IPS DF 6.9 (cell line): ENCODE measurements around the gene NADSYN1.

Experiments used
- DNase-seq: peaks from one replicate; pipeline ENCODE4 v3.0.0-alpha.2; 2013; ENCODE audit warnings: low read depth, low spot score
- H3K27ac ChIP-seq: one replicate; pipeline ENCODE4 v1.5.1; 2013; ENCODE audit warnings: low read length, control low read depth
- H3K27me3 ChIP-seq: 2 replicates; pipeline ENCODE4 v1.6.1; 2013; ENCODE audit warnings: mild to moderate bottlenecking, low read length; ENCODE audit not compliant: control insufficient read depth, insufficient read depth
- H3K36me3 ChIP-seq: 2 replicates; pipeline ENCODE4 v1.6.1; 2013; ENCODE audit warnings: low read length; ENCODE audit not compliant: control insufficient read depth, insufficient read depth
- H3K4me1 ChIP-seq: 2 replicates; pipeline ENCODE4 v1.6.1; 2013; ENCODE audit warnings: low read length; ENCODE audit not compliant: control insufficient read depth, insufficient read depth
- H3K4me3 ChIP-seq: 2 replicates; pipeline ENCODE4 v1.5.1; 2013; ENCODE audit warnings: mild to moderate bottlenecking, low read length
- H3K9me3 ChIP-seq: 2 replicates; pipeline ENCODE4 v1.6.1; 2013; ENCODE audit warnings: low read length, inconsistent platforms; ENCODE audit not compliant: control insufficient read depth, insufficient read depth
- WGBS: extraction: QIAGEN DNeasy Blood & Tissue Kit; methylation state at CpG from one replicate; pipeline ENCODE4 v1.1.7; 2013; ENCODE audit warnings: mixed read lengths, missing lambda C conversion rate; ENCODE audit not compliant: insufficient read length, insufficient coverage; 5-methylcytosine and 5-hydroxymethylcytosine counted together

The NADSYN1 gene

DNA sequence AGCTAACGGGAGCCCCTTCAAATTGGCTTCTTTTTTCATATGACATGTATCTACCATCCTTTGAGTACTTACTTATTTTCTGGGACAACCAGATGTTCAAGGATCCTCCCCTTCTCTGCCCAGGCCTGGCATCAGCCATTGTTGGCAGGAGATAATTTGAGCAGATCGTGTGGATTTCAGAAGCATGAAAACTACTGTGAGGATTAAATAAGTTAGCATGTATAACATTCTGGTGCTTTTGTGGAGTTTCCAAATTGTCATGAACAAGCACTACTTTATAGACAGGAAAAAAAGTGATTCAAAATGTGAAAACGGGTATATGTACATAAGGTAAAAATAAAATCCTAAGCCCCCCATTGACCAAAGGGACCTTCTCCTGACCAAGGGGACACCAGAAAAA, 2.1 kb upstream of the NADSYN1 start:
- no peak overlapping the region for H3K4me3 ChIP-seq
- H3K27me3 ChIP-seq, result no peaks in the 10 kb centered on the region
- H3K9me3 ChIP-seq, result no peaks in the 10 kb centered on the region
- H3K36me3 ChIP-seq, result peaks cover 4% of the 10 kb centered on the region; the same call in 1 of the 2 replicates
- WGBS, result no CpG with 5 or more reads among the region's 3 CpGs
- DNase-seq, result no peak
- H3K4me1 ChIP-seq, result 0 out of 2 replicates have a peak, but pooled peaks cover 1% of the 10 kb centered on the region
- no peak overlapping the region for H3K27ac ChIP-seq

DNA sequence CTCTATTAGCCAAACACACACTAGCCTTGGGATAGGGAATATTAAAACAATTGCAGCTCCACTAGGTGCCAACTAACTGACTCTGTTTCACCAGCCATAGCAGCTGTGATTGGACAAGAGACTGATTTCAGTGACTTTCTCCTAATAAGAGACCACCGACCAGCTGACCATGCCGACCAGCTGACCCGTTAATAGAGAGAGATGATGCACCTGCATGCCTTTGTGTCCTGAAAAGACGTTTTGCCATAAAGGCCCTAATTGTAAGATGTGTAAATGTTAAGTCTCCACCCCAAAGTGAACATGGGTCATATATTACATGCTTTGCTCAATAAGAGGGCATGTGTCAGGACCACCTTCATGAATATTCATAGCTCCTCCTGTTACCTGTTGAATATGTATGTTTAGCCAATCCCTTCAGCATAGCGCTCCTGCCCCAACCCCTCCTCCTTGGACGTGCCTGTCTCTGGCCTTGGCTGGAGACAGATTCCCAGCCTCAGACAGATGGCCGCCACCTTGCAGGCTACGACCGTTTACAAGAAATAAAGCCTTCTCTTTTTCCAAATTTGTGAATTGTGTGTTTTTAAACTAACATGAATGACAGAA, 1.3 kb upstream of the NADSYN1 start:
- H3K36me3 ChIP-seq, result peaks cover 4% of the 10 kb centered on the region; the same call in 1 of the 2 replicates
- no peaks in the 10 kb centered on the region for H3K9me3 ChIP-seq
- WGBS, result no CpG with 5 or more reads among the region's 9 CpGs
- H3K27me3 ChIP-seq, result no peaks in the 10 kb centered on the region
- DNase-seq, result peak; percentile 54
- 0 out of 2 replicates have a peak, but pooled peaks cover 1% of the 10 kb centered on the region for H3K4me1 ChIP-seq
- no peak overlapping the region for H3K4me3 ChIP-seq
- H3K27ac ChIP-seq, result no peak overlapping the region

DNA sequence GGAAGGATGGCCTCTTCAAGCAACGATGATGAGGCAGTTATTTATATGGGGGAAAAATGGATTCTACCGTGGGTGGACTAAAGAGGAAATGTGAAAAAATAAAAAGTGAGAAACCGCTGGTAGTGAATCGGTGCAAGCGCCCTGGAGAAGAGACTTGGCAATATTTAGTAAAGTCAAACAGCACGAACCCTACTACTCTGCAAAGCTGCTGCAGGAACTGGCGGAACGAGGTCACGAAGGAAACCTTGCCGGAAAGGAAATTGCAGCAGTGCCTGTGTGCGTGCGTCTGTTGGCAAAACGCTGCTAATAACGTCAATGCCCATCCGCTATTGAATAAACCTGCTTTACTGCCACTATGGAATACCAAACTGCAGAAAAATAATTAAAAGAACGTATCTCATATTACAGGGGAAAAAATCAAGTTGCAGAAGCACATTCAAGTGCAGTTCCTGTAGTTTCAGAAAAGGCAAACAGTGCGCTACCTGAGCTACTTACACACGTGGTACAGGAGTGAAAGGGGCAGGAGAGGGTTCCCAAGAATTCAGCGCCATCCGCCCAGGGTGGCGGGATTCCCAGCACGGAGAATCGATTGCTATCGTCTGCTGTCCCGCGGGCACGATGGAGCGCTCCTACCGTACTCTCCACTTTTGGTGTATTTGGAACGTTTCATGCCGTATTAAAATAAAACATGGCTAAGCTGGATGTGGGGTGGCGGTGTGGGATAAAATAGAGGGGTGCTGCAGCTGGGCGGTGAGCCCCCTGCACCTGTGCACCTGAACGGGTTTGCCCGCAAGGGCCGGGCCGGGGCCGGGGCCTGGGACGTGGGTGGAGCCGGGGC, 585 bp upstream of the NADSYN1 start:
- Histone ChIP-seq H3K36me3 (peaks cover 7% of the 10 kb centered on the region), H3K9me3 (no peaks in the 10 kb centered on the region), H3K27ac (no peak overlapping the region), H3K4me1 (no peaks in the 10 kb centered on the region), H3K4me3 (peak overlapping the region; percentile 55; the same call in 1 of the 2 replicates), H3K27me3 (no peaks in the 10 kb centered on the region)
- DNase-seq, result no peak
- WGBS, result no CpG with 5 or more reads among the region's 40 CpGs

- WGBS, result no CpG with 5 or more reads among the region's 7 CpGs
- Histone ChIP-seq H3K4me3 (no peak overlapping the region; the same call in 1 of the 2 replicates), H3K9me3 (no peaks in the 10 kb centered on the region), H3K27me3 (no peaks in the 10 kb centered on the region), H3K36me3 (peaks cover 8% of the 10 kb centered on the region), H3K4me1 (no peaks in the 10 kb centered on the region), H3K27ac (no peak overlapping the region)
- DNase-seq, result no peak
These were observed 908 bp downstream of the NADSYN1 start for GRCh38 chr11:71453918-71454304.

- H3K36me3 ChIP-seq, result peaks cover 14% of the 10 kb centered on the region
- no peaks in the 10 kb centered on the region for H3K9me3 ChIP-seq
- no peak overlapping the region for H3K27ac ChIP-seq
- H3K27me3 ChIP-seq, result no peaks in the 10 kb centered on the region
- no CpG with 5 or more reads among the region's 7 CpGs for WGBS
- no peaks in the 10 kb centered on the region for H3K4me1 ChIP-seq
- no peak for DNase-seq
- H3K4me3 ChIP-seq, result no peak overlapping the region
These were observed 1.6 kb downstream of the NADSYN1 start for GRCh38 chr11:71454470-71455113.

GRCh38 chr11:71456294-71456693, 3.3 kb downstream of the NADSYN1 start:
- no CpG with 5 or more reads among the region's 8 CpGs for WGBS
- H3K27ac ChIP-seq, result no peak overlapping the region
- no peaks in the 10 kb centered on the region for H3K9me3 ChIP-seq
- no peak overlapping the region for H3K4me3 ChIP-seq
- no peaks in the 10 kb centered on the region for H3K27me3 ChIP-seq
- no peaks in the 10 kb centered on the region for H3K4me1 ChIP-seq
- peaks cover 19% of the 10 kb centered on the region for H3K36me3 ChIP-seq
- DNase-seq, result no peak

DNA sequence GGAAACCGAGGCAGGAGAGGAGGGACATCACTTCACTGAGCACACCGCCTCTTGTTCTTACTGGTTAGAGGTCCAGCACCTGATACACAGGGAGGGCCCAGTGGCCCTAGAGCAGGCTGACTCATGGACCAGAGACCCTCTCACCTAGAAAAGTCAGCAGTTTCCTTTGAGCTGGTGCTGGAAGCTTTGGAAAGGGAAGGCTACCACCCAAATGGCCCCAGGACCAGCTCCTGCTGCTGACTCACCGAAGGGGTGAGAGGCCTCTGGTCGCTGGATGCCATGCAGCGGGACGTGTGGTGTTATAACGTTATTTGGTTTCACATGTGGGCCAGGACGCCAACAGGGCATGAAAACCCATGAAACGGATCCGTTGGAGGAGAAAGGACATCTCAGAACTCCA, 3.8 kb downstream of the NADSYN1 start:
- no peak for DNase-seq
- Histone ChIP-seq H3K4me1 (no peaks in the 10 kb centered on the region), H3K27ac (no peak overlapping the region), H3K36me3 (peaks cover 19% of the 10 kb centered on the region), H3K4me3 (no peak overlapping the region), H3K27me3 (no peaks in the 10 kb centered on the region), H3K9me3 (no peaks in the 10 kb centered on the region)
- no CpG with 5 or more reads among the region's 10 CpGs for WGBS

DNA sequence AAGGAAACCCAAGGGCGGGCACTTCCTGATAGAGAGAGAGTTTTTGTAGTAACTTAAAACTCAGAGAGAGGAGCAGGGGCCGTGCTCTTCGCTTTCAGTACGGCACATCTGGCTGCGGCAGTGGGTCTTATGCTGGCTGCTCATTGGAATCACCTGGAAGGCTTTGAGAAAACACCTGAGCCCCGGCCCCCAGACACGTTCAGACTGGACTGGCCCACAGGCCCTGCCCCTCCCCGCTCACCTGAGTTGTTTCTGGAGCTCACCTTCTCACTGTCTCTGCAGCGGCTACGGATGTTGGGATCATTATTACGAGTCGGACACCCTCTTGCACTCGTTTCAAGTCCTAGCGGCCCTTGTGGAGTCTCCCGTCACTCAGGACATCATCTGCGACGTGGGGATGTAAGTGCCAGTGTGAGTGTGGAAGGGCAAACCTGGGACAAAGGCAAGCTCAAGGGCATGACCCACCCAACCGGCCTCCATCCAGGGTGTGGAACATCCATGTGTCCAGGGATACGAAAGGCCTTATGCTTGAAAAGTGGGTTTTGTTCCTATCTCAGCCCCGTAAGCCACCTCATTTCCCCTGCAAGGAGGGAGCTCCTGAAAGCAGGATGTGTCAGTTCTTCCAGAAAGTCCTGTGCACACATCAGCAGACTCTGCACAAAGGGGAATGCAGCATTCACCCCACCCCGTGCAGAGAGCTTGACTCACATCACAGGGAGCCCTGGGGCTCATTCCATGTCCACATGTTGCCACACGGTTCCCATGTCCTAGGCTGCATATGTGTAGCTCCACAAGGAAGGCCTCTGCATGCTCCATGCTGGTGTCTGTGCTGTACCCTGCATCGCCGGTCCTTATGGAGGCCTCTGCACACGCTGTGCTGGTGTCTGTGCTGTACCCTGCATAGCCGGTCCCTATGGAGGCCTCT, 5.4 kb downstream of the NADSYN1 start:
- no CpG with 5 or more reads among the region's 26 CpGs for WGBS
- Histone ChIP-seq H3K27ac (no peak overlapping the region), H3K4me3 (no peak overlapping the region), H3K4me1 (no peaks in the 10 kb centered on the region), H3K36me3 (peaks cover 19% of the 10 kb centered on the region), H3K9me3 (no peaks in the 10 kb centered on the region), H3K27me3 (no peaks in the 10 kb centered on the region)
- DNase-seq, result no peak

DNA sequence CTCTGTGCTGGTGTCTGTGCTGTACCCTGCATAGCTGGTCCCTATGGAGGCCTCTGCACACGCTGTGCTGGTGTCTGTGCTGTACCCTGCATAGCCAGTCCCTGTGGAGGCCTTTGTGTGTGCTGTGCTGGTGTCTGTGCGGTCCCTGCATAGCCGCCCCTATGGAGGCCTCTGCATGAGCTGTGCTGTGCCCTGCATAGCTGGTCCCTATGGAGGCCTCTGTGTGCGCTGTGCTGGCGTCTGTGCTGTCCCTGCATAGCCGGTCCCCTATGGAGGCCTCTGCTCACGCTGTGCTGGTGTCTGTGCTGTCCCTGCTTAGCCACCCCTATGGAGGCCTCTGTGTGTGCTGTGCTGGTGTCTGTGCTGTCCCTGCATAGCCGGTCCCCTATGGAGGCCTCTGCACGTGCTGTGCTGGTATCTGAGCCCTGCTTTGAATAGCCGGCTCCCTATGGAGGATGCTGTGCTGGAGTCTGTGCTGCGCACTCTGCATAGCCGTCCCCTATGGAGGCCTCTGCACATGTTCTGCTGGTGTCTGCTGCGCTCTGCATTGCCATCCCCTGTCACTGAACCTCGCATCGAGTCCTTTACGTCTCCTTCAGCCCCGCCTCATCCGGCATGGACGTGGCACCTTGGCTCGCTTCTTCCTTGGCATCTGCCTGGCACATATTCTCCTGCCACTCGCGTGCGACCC, 6.2 kb downstream of the NADSYN1 start:
- WGBS, result no CpG with 5 or more reads among the region's 23 CpGs
- H3K4me1 ChIP-seq, result no peaks in the 10 kb centered on the region
- DNase-seq, result no peak

More for the DNA sequence above, 6.2 kb downstream of the NADSYN1 start:
- Histone ChIP-seq H3K9me3 (no peaks in the 10 kb centered on the region), H3K36me3 (peaks cover 19% of the 10 kb centered on the region), H3K27me3 (no peaks in the 10 kb centered on the region), H3K27ac (no peak overlapping the region), H3K4me3 (no peak overlapping the region)
